PC-3 (cell line): ENCODE results near the gene TMEM131. TPM values are rescaled to one million over a fixed set of nuclear protein-coding genes. Genes with fewer than 3 reads are reported as not detected.

ENCODE experiments used
- ATAC-seq: fragments of 200-7000 bp; cut with Tn5 transposase; 2 replicates; pipeline ENCODE4 v1.9.1; 2020; ENCODE audit warnings: mild to moderate bottlenecking, moderate library complexity
- BruUV-seq: library from RNA; stranded (reverse); fragments of 400-500 nt; replicated peaks from 2 replicates; lab custom pipeline; 2021; lab: Mats Ljungman, UMichigan
- CTCF ChIA-PET: fragments of 300-600 bp; sonication (Branson Sonifier 250); formaldehyde crosslinking; loops from one replicate; lab custom pipeline; 2022; ENCODE audit warnings: antibody characterized with exemption; lab: Charles Lee
- POLR2A ChIA-PET: fragments of 300-600 bp; sonication (Branson Sonifier 250); formaldehyde crosslinking; loops from one replicate; lab custom pipeline; 2022; ENCODE audit warnings: antibody characterized with exemption; ENCODE audit not compliant: unreplicated experiment; lab: Charles Lee
- DNase-seq: peaks from one replicate; pipeline ENCODE4 v3.0.0-alpha.2; 2015
- H2AFZ ChIP-seq: fragments of 300-600 bp; sonication (generic); 2 replicates; pipeline ENCODE4 v1.6.0; 2016; ENCODE audit warnings: antibody characterized with exemption, low read length
- H3F3A ChIP-seq: fragments of 300-600 bp; sonication (generic); one replicate; pipeline ENCODE4 v1.6.0; 2017; ENCODE audit warnings: antibody characterized with exemption, low read length, control low read depth, mild to moderate bottlenecking; ENCODE audit not compliant: unreplicated experiment
- H3K27ac ChIP-seq: fragments of 300-600 bp; sonication (generic); 2 replicates; pipeline ENCODE4 v1.5.1; 2016; ENCODE audit warnings: mild to moderate bottlenecking, low read length
- H3K27me3 ChIP-seq: fragments of 300-600 bp; sonication (generic); 2 replicates; pipeline ENCODE4 v1.6.1; 2016; ENCODE audit warnings: low read length, mixed read lengths
- H3K36me3 ChIP-seq: fragments of 300-600 bp; sonication (generic); 2 replicates; pipeline ENCODE4 v1.6.1; 2016; ENCODE audit warnings: low read depth, mixed run types, low read length, mixed read lengths
- H3K4me1 ChIP-seq: fragments of 300-600 bp; sonication (generic); 2 replicates; pipeline ENCODE4 v1.5.1; 2016; ENCODE audit warnings: low read length; ENCODE audit not compliant: insufficient read depth
- H3K4me2 ChIP-seq: fragments of 300-600 bp; sonication (generic); 2 replicates; pipeline ENCODE4 v1.6.0; 2016; ENCODE audit warnings: low read length
- H3K4me3 ChIP-seq: fragments of 300-600 bp; sonication (generic); 2 replicates; pipeline ENCODE4 v1.5.1; 2016; ENCODE audit warnings: mild to moderate bottlenecking, low read length, mixed read lengths
- H3K79me2 ChIP-seq: fragments of 300-600 bp; sonication (generic); 2 replicates; pipeline ENCODE4 v1.6.1; 2017; ENCODE audit warnings: low read length, mixed read lengths
- H3K9ac ChIP-seq: fragments of 300-600 bp; sonication (generic); 2 replicates; pipeline ENCODE4 v1.6.0; 2016; ENCODE audit warnings: mild to moderate bottlenecking, low read length
- H3K9me2 ChIP-seq: fragments of 300-600 bp; sonication (generic); replicated peaks from 2 replicates; pipeline ENCODE4 v1.6.1; 2016; ENCODE audit warnings: mixed run types, low read length, mixed read lengths
- H3K9me3 ChIP-seq: fragments of 300-600 bp; sonication (generic); 2 replicates; pipeline ENCODE4 v1.6.1; 2016; ENCODE audit warnings: low read length, mixed read lengths
- H4K20me1 ChIP-seq: fragments of 300-600 bp; sonication (generic); 2 replicates; pipeline ENCODE4 v1.6.1; 2016; ENCODE audit warnings: low read length, mixed read lengths
- CTCF ChIP-seq: fragments of 300-600 bp; sonication (generic); conservative IDR thresholded peaks from 2 replicates; pipeline ENCODE4 v1.5.1; 2017; ENCODE audit warnings: antibody characterized with exemption, low read depth, mild to moderate bottlenecking, low read length
- EZH2 ChIP-seq: fragments of 300-600 bp; sonication (generic); IDR thresholded peaks from one replicate; pipeline ENCODE4 v1.6.1; 2017; ENCODE audit warnings: antibody characterized with exemption, mild to moderate bottlenecking, low read length; ENCODE audit not compliant: unreplicated experiment
- EZH2phosphoT487 ChIP-seq: fragments of 300-600 bp; sonication (generic); IDR thresholded peaks from 2 replicates; pipeline ENCODE4 v1.6.1; 2018; ENCODE audit warnings: mild to moderate bottlenecking, antibody characterized with exemption, low read length, borderline replicate concordance
- intact Hi-C: fragments of 100-400 bp; cut with micrococcal nuclease; formaldehyde crosslinking; loops from 2 replicates; pipeline ENCODE4 v1.9.0; 2023
- total RNA-seq: library from RNA; depleted of rRNA; stranded (reverse); fragments of >200 nt; gene quantifications from 2 replicates; pipeline ENCODE4 v1.2.3, GENCODE V29; 2014

Gene TMEM131
- total RNA-seq, 1 experiment from 2014 or later: 21.1 TPM

GRCh38 chr2:97845818-97846217, 149.9 kb downstream of the TMEM131 start:
- POLR2A ChIA-PET: no interaction called here
- intact Hi-C loops: no loop called here
- Histone ChIP-seq H3K27ac (no peak overlapping the region), H3K4me2 (no peak overlapping the region), H3K9me2 (no peaks in the 10 kb centered on the region), H3K36me3 (peaks cover 8% of the 10 kb centered on the region; the same call in 1 of the 2 replicates), H3F3A (no peaks in the 10 kb centered on the region), H3K4me1 (no peaks in the 10 kb centered on the region), H3K9me3 (no peaks in the 10 kb centered on the region), H3K9ac (no peak overlapping the region), H3K4me3 (no peak overlapping the region), H3K79me2 (peaks cover 43% of the 10 kb centered on the region), H3K27me3 (no peaks in the 10 kb centered on the region), H2AFZ (no peak overlapping the region), H4K20me1 (no peaks in the 10 kb centered on the region)
- TF ChIP-seq EZH2phosphoT487: no peak
- no peak for TF ChIP-seq CTCF
- no peak for TF ChIP-seq EZH2
- CTCF ChIA-PET: no interaction called here
- ATAC-seq (no peak), DNase-seq (no peak)
- no TSS peak for BruUV-seq

GRCh38 chr2:97845133-97845532, 150.6 kb downstream of the TMEM131 start:
- no TSS peak for BruUV-seq
- CTCF ChIA-PET: no interaction called here
- TF ChIP-seq CTCF (no peak), EZH2phosphoT487 (no peak), EZH2 (no peak)

GRCh38 chr2:97844311-97844859, 151.4 kb downstream of the TMEM131 start:
- Histone ChIP-seq H3K36me3 (peaks cover 13% of the 10 kb centered on the region; the same call in 1 of the 2 replicates), H3K9me3 (no peaks in the 10 kb centered on the region), H3K27me3 (no peaks in the 10 kb centered on the region), H3F3A (no peaks in the 10 kb centered on the region), H3K4me2 (no peak overlapping the region), H3K27ac (no peak overlapping the region), H3K9ac (no peak overlapping the region), H3K4me3 (no peak overlapping the region), H3K9me2 (no peaks in the 10 kb centered on the region), H3K79me2 (peaks cover 41% of the 10 kb centered on the region), H2AFZ (no peak overlapping the region), H4K20me1 (no peaks in the 10 kb centered on the region), H3K4me1 (no peaks in the 10 kb centered on the region)
- intact Hi-C loops: no loop called here
- CTCF ChIA-PET: no interaction called here
- POLR2A ChIA-PET: no interaction called here
- DNase-seq (no peak), ATAC-seq (no peak)
- TF ChIP-seq EZH2phosphoT487 (no peak), EZH2 (no peak)
- BruUV-seq: no TSS peak

More at GRCh38 chr2:97845133-97845532, 150.6 kb downstream of the TMEM131 start:
- H3K9me2 ChIP-seq: no peaks in the 10 kb centered on the region
- no peak overlapping the region for H2AFZ ChIP-seq
- no peaks in the 10 kb centered on the region for H3K27me3 ChIP-seq
- no peaks in the 10 kb centered on the region for H3K4me1 ChIP-seq
- ATAC-seq (no peak), DNase-seq (no peak)
- no peak overlapping the region for H3K27ac ChIP-seq
- H3K4me2 ChIP-seq: no peak overlapping the region
- POLR2A ChIA-PET: no interaction called here
- no peaks in the 10 kb centered on the region for H3F3A ChIP-seq
- H3K79me2 ChIP-seq: peaks cover 41% of the 10 kb centered on the region
- H3K9me3 ChIP-seq: no peaks in the 10 kb centered on the region
- peaks cover 10% of the 10 kb centered on the region; the same call in 1 of the 2 replicates for H3K36me3 ChIP-seq
- H4K20me1 ChIP-seq: no peaks in the 10 kb centered on the region
- intact Hi-C loops: no loop called here
- no peak overlapping the region for H3K9ac ChIP-seq
- no peak overlapping the region for H3K4me3 ChIP-seq
